Measurements from ENCODE around the gene PDZD2. TPM values are rescaled to one million over a fixed set of nuclear protein-coding genes. Genes with fewer than 3 reads are reported as not detected.
"Not testable (repeated sequence)": the region's sequence is repeated elsewhere in the genome, so short reads cannot be mapped to it uniquely, and the experiment has no call there.

The PDZD2 gene
- total RNA-seq, 2 donors from 2014 or later = 0.08 to 0.75 TPM

- DNase-seq (ENCODE audit: low spot score in 2 of 2); H3K27ac Mint-ChIP-seq; ATAC-seq; H3K9me3 Mint-ChIP-seq; H3K36me3 Mint-ChIP-seq: not testable (repeated sequence)
Measured at GRCh38 chr5:32040181-32040695, 401.3 kb downstream of the PDZD2 start.

GRCh38 chr5:32042551-32042961 lies 403.6 kb downstream of the PDZD2 start:
- no peak overlapping the region for H3K27ac Mint-ChIP-seq
- no peaks in the 10 kb centered on the region for H3K9me3 Mint-ChIP-seq
- no peaks in the 10 kb centered on the region for H3K36me3 Mint-ChIP-seq
- DNase-seq (ENCODE audit: low spot score in 2 of 2) = no peak
- ATAC-seq = no peak

- DNase-seq (ENCODE audit: low spot score in 2 of 2) (no peak), ATAC-seq (no peak)
- Mint-ChIP-seq H3K36me3 (no peaks in the 10 kb centered on the region), H3K9me3 (no peaks in the 10 kb centered on the region), H3K27ac (no peak overlapping the region)
Measured at GRCh38 chr5:32043105-32043504, 404.2 kb downstream of the PDZD2 start.

DNA sequence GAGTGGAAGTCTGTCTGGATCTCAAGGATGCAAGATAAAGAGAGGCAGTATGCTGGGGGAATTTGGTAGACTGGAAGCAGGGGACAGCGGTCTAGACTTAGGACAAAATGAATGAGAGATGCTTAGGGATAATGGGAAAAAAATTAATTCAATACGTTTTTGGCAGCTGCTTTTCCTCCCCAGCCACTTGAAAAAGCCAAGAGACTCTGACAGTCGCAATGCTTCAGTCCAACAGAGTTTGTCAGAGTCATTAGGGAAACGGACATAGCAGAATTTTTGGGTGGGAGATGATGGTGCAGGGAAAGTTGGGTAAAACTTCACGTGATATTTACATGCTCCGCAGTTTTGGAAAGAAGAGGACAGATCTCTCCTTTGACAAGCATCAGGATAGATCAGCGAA lies 405.5 kb downstream of the PDZD2 start:
- H3K36me3 Mint-ChIP-seq = no peaks in the 10 kb centered on the region
- no peak for ATAC-seq
- no peak overlapping the region for H3K27ac Mint-ChIP-seq

GRCh38 chr5:32044939-32045338 lies 406.0 kb downstream of the PDZD2 start:
- H3K9me3 Mint-ChIP-seq = no peaks in the 10 kb centered on the region
- no peak for DNase-seq (ENCODE audit: low spot score in 2 of 2)
- no peaks in the 10 kb centered on the region for H3K36me3 Mint-ChIP-seq
- ATAC-seq = no peak
- H3K27ac Mint-ChIP-seq = no peak overlapping the region

More for the DNA sequence above, 405.5 kb downstream of the PDZD2 start:
- no peak for DNase-seq (ENCODE audit: low spot score in 2 of 2)
- no peaks in the 10 kb centered on the region for H3K9me3 Mint-ChIP-seq

- no peak for DNase-seq (ENCODE audit: low spot score in 2 of 2)
- no peak overlapping the region for H3K27ac Mint-ChIP-seq
- ATAC-seq = no peak
- no peaks in the 10 kb centered on the region for H3K36me3 Mint-ChIP-seq
- H3K9me3 Mint-ChIP-seq = no peaks in the 10 kb centered on the region
Measured at GRCh38 chr5:32047056-32047455, 408.1 kb downstream of the PDZD2 start.

GRCh38 chr5:32051796-32052195 lies 412.9 kb downstream of the PDZD2 start:
- no peak for ATAC-seq
- no peak overlapping the region for H3K27ac Mint-ChIP-seq
- no peaks in the 10 kb centered on the region for H3K36me3 Mint-ChIP-seq

DNA sequence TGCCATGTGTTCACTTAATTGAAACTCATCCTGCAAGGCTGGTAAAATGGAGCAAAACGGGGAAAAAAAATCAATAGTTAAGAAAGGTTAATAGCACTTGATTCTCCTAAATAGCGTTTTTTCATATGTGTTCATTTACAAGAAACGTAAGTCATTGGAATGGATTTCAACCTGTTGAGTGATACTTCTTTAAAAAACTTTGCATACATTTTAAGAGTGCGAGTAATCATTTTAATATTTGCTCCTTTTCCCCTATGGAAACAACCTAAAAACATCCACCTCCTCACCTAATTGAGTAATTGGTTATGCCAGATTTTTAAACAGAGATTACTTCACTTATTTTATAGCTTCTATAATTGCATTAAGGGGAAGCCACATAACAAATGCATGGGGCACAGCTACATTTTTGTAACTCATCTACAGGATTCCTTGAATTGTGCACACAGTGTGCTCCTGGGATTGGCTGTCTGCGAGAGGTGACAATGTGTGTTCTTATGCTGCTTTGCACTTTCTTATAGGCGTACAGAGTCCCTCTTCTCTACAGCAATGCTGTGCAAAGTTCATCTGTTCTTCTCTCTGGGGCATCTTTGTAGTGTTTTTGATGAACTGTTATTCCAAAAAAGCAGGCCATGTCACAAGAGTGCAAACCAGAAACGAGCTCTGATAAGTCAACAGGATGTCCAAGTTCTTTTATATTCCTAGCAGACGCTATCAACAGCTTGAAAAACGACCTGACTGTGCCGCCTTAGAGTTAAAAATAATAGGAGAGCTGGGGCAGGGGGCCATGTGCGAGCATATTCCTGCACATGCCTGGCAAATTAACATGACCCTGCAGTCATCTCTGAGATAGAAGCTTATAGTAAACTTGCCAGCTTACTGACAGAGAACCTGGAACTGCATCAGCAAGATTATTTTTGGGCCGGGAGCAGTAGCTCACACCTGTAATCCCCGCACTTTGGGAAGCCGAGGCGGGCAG lies 417.2 kb downstream of the PDZD2 start:
- no peak overlapping the region for H3K27ac Mint-ChIP-seq
- no peaks in the 10 kb centered on the region for H3K36me3 Mint-ChIP-seq
- no peak for DNase-seq (ENCODE audit: low spot score in 2 of 2)
- no peak for ATAC-seq
- H3K9me3 Mint-ChIP-seq = peaks cover 0 to 4% of the 10 kb centered on the region in 2 donors

More at GRCh38 chr5:32051796-32052195, 412.9 kb downstream of the PDZD2 start:
- no peaks in the 10 kb centered on the region for H3K9me3 Mint-ChIP-seq
- no peak for DNase-seq (ENCODE audit: low spot score in 2 of 2)

DNA sequence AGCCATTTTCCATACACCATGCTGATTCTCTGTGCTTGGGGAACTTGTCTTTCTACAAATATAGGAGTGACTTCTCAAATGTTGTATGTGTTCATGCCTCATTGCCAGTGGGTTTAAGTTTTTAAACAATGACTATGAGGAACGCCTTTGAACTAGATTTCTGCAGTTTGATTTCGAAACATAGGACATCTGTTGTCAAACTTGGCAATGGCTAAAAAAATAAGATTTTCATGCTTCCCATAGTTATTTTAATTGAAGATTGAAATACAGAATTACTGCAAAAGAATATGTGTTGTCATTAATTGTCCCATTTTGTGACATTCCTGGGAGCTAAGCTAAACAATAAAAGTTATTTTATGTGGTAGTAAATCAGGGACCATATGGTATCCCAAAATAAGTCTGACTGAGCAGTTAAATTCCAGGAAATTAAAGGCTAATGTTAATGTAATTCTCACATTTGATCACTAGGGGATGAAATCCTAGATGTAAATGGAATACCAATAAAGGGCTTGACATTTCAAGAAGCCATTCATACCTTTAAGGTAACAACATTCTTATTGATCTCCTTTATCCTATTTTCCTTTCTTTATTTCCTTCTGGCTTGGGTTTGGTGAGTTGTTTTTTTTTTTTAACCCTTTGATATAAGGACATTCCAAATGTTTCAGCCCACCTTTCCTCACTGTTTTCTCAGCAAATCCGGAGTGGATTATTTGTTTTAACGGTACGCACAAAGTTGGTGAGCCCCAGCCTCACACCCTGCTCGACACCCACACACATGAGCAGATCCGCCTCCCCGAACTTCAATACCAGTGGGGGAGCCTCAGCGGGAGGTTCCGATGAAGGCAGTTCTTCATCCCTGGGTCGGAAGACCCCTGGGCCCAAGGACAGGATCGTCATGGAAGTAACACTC lies 418.5 kb downstream of the PDZD2 start:
- Mint-ChIP-seq H3K27ac (no peak overlapping the region), H3K36me3 (no peaks in the 10 kb centered on the region), H3K9me3 (peaks cover 0 to 5% of the 10 kb centered on the region in 2 donors)
- DNase-seq (ENCODE audit: low spot score in 2 of 2) = no peak
- no peak for ATAC-seq

- ATAC-seq = no peak
- H3K9me3 Mint-ChIP-seq = peaks cover 0 to 5% of the 10 kb centered on the region in 2 donors
- H3K27ac Mint-ChIP-seq = no peak overlapping the region
- DNase-seq (ENCODE audit: low spot score in 2 of 2) = no peak
- no peaks in the 10 kb centered on the region for H3K36me3 Mint-ChIP-seq
Measured at GRCh38 chr5:32058101-32058500, 419.2 kb downstream of the PDZD2 start.

- H3K36me3 Mint-ChIP-seq = no peaks in the 10 kb centered on the region
- peaks cover 0 to 5% of the 10 kb centered on the region in 2 donors for H3K9me3 Mint-ChIP-seq
- ATAC-seq (no peak), DNase-seq (ENCODE audit: low spot score in 2 of 2) (no peak)
- H3K27ac Mint-ChIP-seq = no peak overlapping the region
Measured at GRCh38 chr5:32058997-32059396, 420.1 kb downstream of the PDZD2 start.

DNA sequence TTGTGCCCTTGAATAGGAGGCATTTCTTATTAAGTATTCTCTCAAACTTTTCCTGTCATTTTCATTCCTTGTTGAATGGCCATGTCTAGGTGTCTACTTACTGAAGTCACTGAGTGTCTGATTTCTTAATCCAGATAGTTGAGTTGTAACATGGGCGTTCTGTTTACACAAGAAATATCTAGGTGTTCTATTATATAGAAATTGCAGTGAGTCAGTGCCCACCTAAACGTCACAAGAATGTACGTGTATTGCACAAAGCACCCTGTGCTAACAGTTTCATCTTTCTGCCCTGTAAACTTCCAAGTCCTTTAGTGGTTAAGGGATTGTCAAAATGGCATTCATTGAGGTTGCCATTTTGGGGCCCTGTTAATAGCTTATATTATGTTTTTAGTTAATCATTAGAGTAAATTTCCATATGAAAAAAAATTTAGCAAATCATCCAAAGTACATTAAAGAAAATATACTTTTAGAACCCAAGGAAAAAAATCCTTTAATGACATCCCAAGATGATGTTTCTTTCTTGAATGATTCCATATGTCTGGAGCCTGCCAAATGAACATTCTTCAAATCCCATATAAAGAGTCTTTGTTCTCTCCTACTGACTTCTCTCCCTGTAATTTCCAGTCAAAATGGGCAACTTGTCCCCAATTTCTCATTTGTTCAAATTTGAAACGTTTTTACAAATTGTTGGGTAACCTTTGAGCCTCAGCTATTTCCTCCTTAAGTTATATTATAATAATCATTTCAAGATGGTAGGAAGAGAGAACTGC lies 421.0 kb downstream of the PDZD2 start:
- Mint-ChIP-seq H3K36me3 (no peaks in the 10 kb centered on the region), H3K27ac (no peak overlapping the region), H3K9me3 (peaks cover 0 to 5% of the 10 kb centered on the region in 2 donors)
- DNase-seq (ENCODE audit: low spot score in 2 of 2) = no peak
- ATAC-seq = no peak

DNA sequence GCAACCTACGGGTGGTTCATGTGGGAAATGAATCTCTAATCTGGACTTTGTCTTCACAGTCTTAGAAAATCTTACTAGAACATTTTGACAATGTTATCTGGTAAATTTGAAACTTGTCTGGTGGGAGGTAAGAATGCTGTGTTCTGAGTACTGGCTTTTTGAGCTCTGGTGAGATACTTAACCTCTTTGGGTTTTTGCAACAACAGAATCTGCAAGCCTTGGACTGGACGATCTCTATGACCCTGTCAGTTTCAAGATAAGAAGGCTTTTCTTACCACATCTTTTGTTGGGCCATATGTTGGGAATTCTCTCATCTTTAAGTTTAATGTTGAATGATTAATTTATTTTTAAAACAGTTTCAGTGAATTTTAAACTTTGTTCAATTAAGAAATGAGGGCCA lies 422.3 kb downstream of the PDZD2 start:
- no peak overlapping the region for H3K27ac Mint-ChIP-seq
- DNase-seq (ENCODE audit: low spot score in 2 of 2) (no peak), ATAC-seq (no peak)
- H3K36me3 Mint-ChIP-seq = no peaks in the 10 kb centered on the region
- H3K9me3 Mint-ChIP-seq = peaks cover 0 to 5% of the 10 kb centered on the region in 2 donors

DNA sequence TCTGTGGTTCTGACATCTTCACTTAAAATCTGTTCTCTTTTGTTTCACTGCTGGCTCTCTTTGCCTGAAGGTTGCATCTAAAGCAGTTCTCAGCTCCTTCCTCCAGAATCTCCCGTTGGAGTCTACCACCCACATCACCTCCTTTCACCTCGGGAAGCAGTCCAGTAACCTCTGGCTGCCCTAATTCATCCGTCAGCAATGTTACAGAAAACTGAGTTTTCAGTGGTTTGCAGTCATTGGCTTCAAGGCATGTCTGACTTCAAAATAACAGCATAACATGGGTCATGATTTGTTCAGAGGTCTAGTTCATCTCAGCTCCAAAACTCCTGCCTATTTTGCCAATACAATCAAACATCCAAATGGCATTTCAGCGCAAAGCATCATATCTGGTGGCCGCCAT lies 427.5 kb downstream of the PDZD2 start:
- Mint-ChIP-seq H3K36me3 (no peaks in the 10 kb centered on the region), H3K27ac (peak overlapping the region in 1 of 2 donors; percentile 80), H3K9me3 (no peaks in the 10 kb centered on the region)
- ATAC-seq (no peak), DNase-seq (ENCODE audit: low spot score in 2 of 2) (no peak)

GRCh38 chr5:32067774-32068470 lies 429.0 kb downstream of the PDZD2 start:
- Mint-ChIP-seq H3K9me3 (no peaks in the 10 kb centered on the region), H3K27ac (no peak overlapping the region), H3K36me3 (no peaks in the 10 kb centered on the region)
- DNase-seq (ENCODE audit: low spot score in 2 of 2) (no peak), ATAC-seq (no peak)

DNA sequence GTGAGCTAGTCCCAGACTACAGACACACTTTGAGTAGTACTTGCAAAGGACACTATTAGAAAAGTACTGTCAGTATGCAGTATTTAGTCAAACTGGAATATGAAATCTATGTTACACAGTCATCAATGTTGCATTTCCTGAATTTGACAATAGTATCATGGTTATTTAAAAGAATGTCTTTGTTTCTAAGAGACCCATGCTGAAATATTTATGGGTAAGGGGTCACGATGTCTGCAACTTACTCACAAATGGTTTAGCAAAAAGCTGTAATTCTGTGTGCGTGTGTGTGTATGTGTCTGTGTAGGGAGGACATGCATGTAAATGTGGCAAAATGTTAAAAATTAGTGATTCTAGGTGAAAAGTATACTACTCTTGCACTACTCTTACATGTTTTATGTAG lies 429.6 kb downstream of the PDZD2 start:
- Mint-ChIP-seq H3K27ac (no peak overlapping the region), H3K36me3 (no peaks in the 10 kb centered on the region), H3K9me3 (no peaks in the 10 kb centered on the region)
- ATAC-seq (no peak), DNase-seq (ENCODE audit: low spot score in 2 of 2) (no peak)
